NCI-H446 treated with DMSO at 0.1 percent for 48 hours (cell line): ENCODE measurements around the gene PRSS22.
A peak's percentile ranks its signal among the peaks of the same experiment; 100 is the strongest.

ENCODE experiments used
- DNase-seq: peaks from one replicate; lab custom pipeline; 2025; lab: John Stamatoyannopoulos, UW

Gene PRSS22

GRCh38 chr16:2857451-2858244 lies at the start of gene PRSS22:
Gene PRSS22, minus strand, starts transcription at chr16:2858170. Its CDS starts 66 bp downstream, at chr16:2858104.
- no peak for DNase-seq

- DNase-seq = peak; percentile 25
Observed at GRCh38 chr16:2907084-2907753, 49.2 kb upstream of the PRSS22 start.

GRCh38 chr16:2905988-2906387 lies 48.0 kb upstream of the PRSS22 start:
- no peak for DNase-seq

GRCh38 chr16:2905241-2905987 lies 47.4 kb upstream of the PRSS22 start:
- peak; percentile 98 for DNase-seq

GRCh38 chr16:2904922-2905240 lies 46.9 kb upstream of the PRSS22 start:
- DNase-seq = no peak

- DNase-seq = peak; percentile 69
Observed at GRCh38 chr16:2904100-2904921, 46.3 kb upstream of the PRSS22 start.

GRCh38 chr16:2902337-2903130 lies 44.6 kb upstream of the PRSS22 start:
- DNase-seq = no peak

GRCh38 chr16:2900526-2901075 lies 42.6 kb upstream of the PRSS22 start:
- DNase-seq = no peak

GRCh38 chr16:2899564-2900072 lies 41.6 kb upstream of the PRSS22 start:
- no peak for DNase-seq

GRCh38 chr16:2898831-2899563 lies 41.0 kb upstream of the PRSS22 start:
- no peak for DNase-seq

GRCh38 chr16:2897110-2897509 lies 39.1 kb upstream of the PRSS22 start:
- DNase-seq = no peak

GRCh38 chr16:2896480-2897010 lies 38.6 kb upstream of the PRSS22 start:
- DNase-seq = no peak

- no peak for DNase-seq
Observed at GRCh38 chr16:2895813-2896212, 37.8 kb upstream of the PRSS22 start.

GRCh38 chr16:2894231-2894630 lies 36.3 kb upstream of the PRSS22 start:
- DNase-seq = no peak

GRCh38 chr16:2884041-2884451 lies 26.1 kb upstream of the PRSS22 start:
- DNase-seq = no peak

- no peak for DNase-seq
Observed at GRCh38 chr16:2883458-2883908, 25.5 kb upstream of the PRSS22 start.

GRCh38 chr16:2882650-2883457 lies 24.9 kb upstream of the PRSS22 start, which contains the start of gene FLYWCH2:
Gene FLYWCH2, plus strand, starts transcription at chr16:2883215. Its CDS starts 13,235 bp downstream, at chr16:2896450.
- DNase-seq = peak; percentile 96
